ENCODE measurements around the gene PALD1.

DNA sequence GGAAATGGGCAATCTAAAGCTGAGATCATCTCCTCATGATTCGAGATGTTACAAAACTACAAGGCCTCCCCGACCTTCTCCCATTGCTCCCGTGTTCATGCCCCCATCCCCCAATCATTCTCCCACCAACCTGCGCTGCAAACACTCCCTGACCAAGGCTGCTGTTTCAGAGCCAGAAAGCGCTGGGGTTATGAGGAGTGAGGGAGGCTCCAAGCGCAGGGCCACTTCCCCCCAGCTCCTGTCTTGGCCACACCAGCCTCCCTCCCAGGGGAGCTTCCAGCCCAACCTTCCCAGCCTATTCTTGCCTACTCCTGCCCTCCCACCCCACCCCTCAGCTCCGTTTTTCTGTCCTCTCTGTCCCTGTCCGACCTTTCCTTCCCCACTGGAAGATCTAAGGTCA, 22.4 kb upstream of the PALD1 start:
- TF ChIP-seq, protein P1, sequence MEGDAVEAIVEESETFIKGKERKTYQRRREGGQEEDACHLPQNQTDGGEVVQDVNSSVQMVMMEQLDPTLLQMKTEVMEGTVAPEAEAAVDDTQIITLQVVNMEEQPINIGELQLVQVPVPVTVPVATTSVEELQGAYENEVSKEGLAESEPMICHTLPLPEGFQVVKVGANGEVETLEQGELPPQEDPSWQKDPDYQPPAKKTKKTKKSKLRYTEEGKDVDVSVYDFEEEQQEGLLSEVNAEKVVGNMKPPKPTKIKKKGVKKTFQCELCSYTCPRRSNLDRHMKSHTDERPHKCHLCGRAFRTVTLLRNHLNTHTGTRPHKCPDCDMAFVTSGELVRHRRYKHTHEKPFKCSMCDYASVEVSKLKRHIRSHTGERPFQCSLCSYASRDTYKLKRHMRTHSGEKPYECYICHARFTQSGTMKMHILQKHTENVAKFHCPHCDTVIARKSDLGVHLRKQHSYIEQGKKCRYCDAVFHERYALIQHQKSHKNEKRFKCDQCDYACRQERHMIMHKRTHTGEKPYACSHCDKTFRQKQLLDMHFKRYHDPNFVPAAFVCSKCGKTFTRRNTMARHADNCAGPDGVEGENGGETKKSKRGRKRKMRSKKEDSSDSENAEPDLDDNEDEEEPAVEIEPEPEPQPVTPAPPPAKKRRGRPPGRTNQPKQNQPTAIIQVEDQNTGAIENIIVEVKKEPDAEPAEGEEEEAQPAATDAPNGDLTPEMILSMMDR (IDR thresholded peaks at IDR 0.05; ENCODE audit: low read depth, low read length, poor library complexity, severe bottlenecking) = no peak
- no peak for TF ChIP-seq EZH2phosphoT487 (IDR thresholded peaks at IDR 0.05; ENCODE audit: borderline replicate concordance, low read length)

Data from DOHH2 (cell line).